A673 (cell line): ENCODE results near the gene LRCH1. TPM values are rescaled to one million over a fixed set of nuclear protein-coding genes. Genes with fewer than 3 reads are reported as not detected.

Source experiments
- BruUV-seq: library from RNA; stranded (reverse); fragments of 400-500 nt; replicated peaks from 2 replicates; lab custom pipeline; 2021; lab: Mats Ljungman, UMichigan
- CTCF ChIA-PET: fragments of 300-600 bp; sonication (Branson Sonifier 250); formaldehyde crosslinking; loops from one replicate; lab custom pipeline; 2022; ENCODE audit warnings: antibody characterized with exemption; lab: Charles Lee
- POLR2A ChIA-PET: fragments of 300-600 bp; sonication (Branson Sonifier 250); formaldehyde crosslinking; loops from one replicate; lab custom pipeline; 2022; ENCODE audit warnings: antibody characterized with exemption; ENCODE audit not compliant: low non-redundant PET; lab: Charles Lee
- DNase-seq: peaks from one replicate; pipeline ENCODE4 v3.0.0-alpha.2; 2015; ENCODE audit warnings: low spot score
- H3K27ac ChIP-seq: fragments of 200-600 bp; sonication (generic); 2 replicates; pipeline ENCODE4 v1.5.1; 2016; ENCODE audit warnings: mixed run types, low read depth, mild to moderate bottlenecking, mixed read lengths, antibody characterized with exemption, low read length; ENCODE audit not compliant: poor library complexity, severe bottlenecking
- H3K27me3 ChIP-seq: fragments of 200-600 bp; sonication (generic); replicated peaks from 2 replicates; pipeline ENCODE4 v1.6.1; 2017; ENCODE audit warnings: mixed run types, low read depth, mild to moderate bottlenecking, mixed read lengths, antibody characterized with exemption, low read length; ENCODE audit not compliant: insufficient read depth, poor library complexity
- H3K36me3 ChIP-seq: fragments of 200-600 bp; sonication (generic); 2 replicates; pipeline ENCODE4 v1.6.1; 2016; ENCODE audit warnings: mixed run types, mild to moderate bottlenecking, mixed read lengths, antibody characterized with exemption, low read length; ENCODE audit not compliant: insufficient read depth, poor library complexity, severe bottlenecking
- H3K4me1 ChIP-seq: fragments of 200-600 bp; sonication (generic); 2 replicates; pipeline ENCODE4 v1.6.1; 2017; ENCODE audit warnings: mixed run types, mild to moderate bottlenecking, mixed read lengths, antibody characterized with exemption, low read length; ENCODE audit not compliant: insufficient read depth, poor library complexity, severe bottlenecking
- H3K4me3 ChIP-seq: fragments of 200-600 bp; sonication (generic); 2 replicates; pipeline ENCODE4 v1.5.1; 2016; ENCODE audit warnings: low read depth, mixed run types, mild to moderate bottlenecking, mixed read lengths, low read length; ENCODE audit not compliant: poor library complexity, severe bottlenecking
- H3K9me3 ChIP-seq: fragments of 200-600 bp; sonication (generic); 2 replicates; pipeline ENCODE4 v1.6.1; 2016; ENCODE audit warnings: mixed run types, low read depth, mild to moderate bottlenecking, mixed read lengths, antibody characterized with exemption, low read length; ENCODE audit not compliant: poor library complexity, severe bottlenecking
- EZH2 ChIP-seq: fragments of 200-600 bp; sonication (generic); IDR thresholded peaks from 2 replicates; pipeline ENCODE4 v1.6.1; 2017; ENCODE audit warnings: borderline replicate concordance, low read depth, mild to moderate bottlenecking, mixed read lengths, antibody characterized with exemption, low read length; ENCODE audit not compliant: poor library complexity, severe bottlenecking
- intact Hi-C: fragments of 100-400 bp; cut with micrococcal nuclease; formaldehyde crosslinking; loops from one replicate; pipeline ENCODE4 v1.10.0; 2022; ENCODE audit not compliant: unreplicated experiment
- total RNA-seq: library from RNA; stranded (reverse); gene quantifications from 2 replicates; pipeline ENCODE4 v1.2.3, GENCODE V29; 2021
- TF ChIP-seq, protein P1 (sequence below): fragments of 300-800, 200-600 bp; sonication (generic); conservative IDR thresholded peaks from 2 replicates; pipeline ENCODE4 v1.5.1; 2017; ENCODE audit warnings: low read depth, mild to moderate bottlenecking, antibody characterized with exemption, low read length, moderate library complexity, mixed read lengths

LRCH1 gene
- total RNA-seq, 1 experiment from 2014 or later: 25.3 TPM

DNA sequence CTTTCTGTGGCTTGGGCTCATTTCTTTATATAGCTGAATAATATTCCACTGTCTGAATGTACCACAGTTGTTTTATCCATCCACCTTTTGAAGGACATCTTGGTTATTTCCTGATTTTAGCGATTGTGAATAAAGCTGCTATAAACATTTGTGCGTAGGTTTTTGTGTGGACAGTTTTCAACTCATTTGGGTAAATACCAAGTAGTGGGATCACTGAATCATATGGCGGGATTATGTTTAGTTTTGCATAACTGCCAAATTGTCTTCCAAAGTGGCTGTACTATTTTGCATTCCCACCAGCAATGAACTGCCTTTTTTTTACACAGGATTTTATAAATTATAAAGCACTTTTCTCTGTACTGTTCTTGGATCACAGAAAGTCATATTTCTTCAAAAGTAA, 13.7 kb upstream of the LRCH1 start:
- BruUV-seq: no TSS peak
- intact Hi-C loops: no loop called here
- no peak for TF ChIP-seq EZH2
- TF ChIP-seq, protein P1, sequence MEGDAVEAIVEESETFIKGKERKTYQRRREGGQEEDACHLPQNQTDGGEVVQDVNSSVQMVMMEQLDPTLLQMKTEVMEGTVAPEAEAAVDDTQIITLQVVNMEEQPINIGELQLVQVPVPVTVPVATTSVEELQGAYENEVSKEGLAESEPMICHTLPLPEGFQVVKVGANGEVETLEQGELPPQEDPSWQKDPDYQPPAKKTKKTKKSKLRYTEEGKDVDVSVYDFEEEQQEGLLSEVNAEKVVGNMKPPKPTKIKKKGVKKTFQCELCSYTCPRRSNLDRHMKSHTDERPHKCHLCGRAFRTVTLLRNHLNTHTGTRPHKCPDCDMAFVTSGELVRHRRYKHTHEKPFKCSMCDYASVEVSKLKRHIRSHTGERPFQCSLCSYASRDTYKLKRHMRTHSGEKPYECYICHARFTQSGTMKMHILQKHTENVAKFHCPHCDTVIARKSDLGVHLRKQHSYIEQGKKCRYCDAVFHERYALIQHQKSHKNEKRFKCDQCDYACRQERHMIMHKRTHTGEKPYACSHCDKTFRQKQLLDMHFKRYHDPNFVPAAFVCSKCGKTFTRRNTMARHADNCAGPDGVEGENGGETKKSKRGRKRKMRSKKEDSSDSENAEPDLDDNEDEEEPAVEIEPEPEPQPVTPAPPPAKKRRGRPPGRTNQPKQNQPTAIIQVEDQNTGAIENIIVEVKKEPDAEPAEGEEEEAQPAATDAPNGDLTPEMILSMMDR: no peak
- ChIA-PET CTCF (no interaction called here), POLR2A (no interaction called here)
- DNase-seq: no peak
- Histone ChIP-seq H3K36me3 (no peaks in the 10 kb centered on the region), H3K9me3 (no peaks in the 10 kb centered on the region), H3K27me3 (no peaks in the 10 kb centered on the region), H3K27ac (no peak overlapping the region), H3K4me3 (no peak overlapping the region), H3K4me1 (no peaks in the 10 kb centered on the region)

DNA sequence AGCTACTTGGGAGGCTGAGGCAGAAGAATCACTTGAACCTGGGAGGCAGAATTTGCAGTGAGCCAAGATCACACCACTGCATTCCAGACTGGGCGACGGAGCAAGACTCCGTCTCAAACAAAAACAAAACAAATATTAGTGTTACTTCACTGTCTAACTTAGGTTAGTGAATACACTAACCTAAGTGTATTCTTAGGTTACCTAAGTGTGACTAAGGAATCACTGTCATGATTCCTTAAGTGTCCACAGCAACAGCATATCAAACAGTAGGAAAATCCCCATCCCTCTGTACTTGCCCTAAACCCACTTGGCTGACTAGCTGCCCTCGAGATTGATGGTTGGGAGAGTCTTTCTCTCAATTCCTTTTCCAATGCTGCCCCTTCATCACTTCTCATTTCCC, 11.8 kb upstream of the LRCH1 start:
- Histone ChIP-seq H3K27me3 (no peaks in the 10 kb centered on the region), H3K27ac (no peak overlapping the region), H3K9me3 (no peaks in the 10 kb centered on the region), H3K4me1 (no peaks in the 10 kb centered on the region), H3K4me3 (no peak overlapping the region), H3K36me3 (no peaks in the 10 kb centered on the region)
- BruUV-seq: no TSS peak
- TF ChIP-seq EZH2: no peak
- TF ChIP-seq, protein P1: no peak
- ChIA-PET POLR2A (no interaction called here), CTCF (interaction anchor here (1.2 kb wide), 1 partner anchor 180 kb away, joined by 3 read pairs; no protein-coding TSS in a partner anchor)
- intact Hi-C loops: no loop called here
- DNase-seq: no peak

DNA sequence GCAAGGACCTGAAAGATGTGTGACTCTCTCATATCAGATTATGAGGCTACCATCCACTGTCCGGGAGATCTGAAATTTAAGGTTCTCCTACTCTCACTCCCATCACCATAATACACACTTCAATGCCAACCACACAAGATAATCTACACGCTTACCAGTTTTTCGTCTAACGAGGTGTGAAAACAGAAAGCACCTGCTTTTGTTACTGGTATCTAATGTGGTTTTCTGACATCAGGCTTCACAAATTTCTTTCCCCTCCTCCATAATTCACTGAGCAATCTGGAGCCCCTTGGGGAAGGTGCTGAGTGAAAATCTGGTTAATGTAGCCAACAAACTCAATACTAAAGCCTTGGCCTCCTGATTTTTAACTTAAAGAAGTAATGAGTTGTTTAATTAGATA, 10.1 kb upstream of the LRCH1 start:
- Histone ChIP-seq H3K36me3 (no peaks in the 10 kb centered on the region), H3K4me3 (no peak overlapping the region), H3K9me3 (no peaks in the 10 kb centered on the region), H3K27ac (no peak overlapping the region), H3K4me1 (no peaks in the 10 kb centered on the region), H3K27me3 (no peaks in the 10 kb centered on the region)
- POLR2A ChIA-PET: no interaction called here
- BruUV-seq: no TSS peak
- DNase-seq: no peak
- CTCF ChIA-PET: no interaction called here
- intact Hi-C loops: no loop called here
- TF ChIP-seq, protein P1: no peak
- TF ChIP-seq EZH2: no peak
